ENCODE data around the gene NHS.
A peak's percentile ranks its signal among the peaks of the same experiment; 100 is the strongest.

Gene NHS

DNA sequence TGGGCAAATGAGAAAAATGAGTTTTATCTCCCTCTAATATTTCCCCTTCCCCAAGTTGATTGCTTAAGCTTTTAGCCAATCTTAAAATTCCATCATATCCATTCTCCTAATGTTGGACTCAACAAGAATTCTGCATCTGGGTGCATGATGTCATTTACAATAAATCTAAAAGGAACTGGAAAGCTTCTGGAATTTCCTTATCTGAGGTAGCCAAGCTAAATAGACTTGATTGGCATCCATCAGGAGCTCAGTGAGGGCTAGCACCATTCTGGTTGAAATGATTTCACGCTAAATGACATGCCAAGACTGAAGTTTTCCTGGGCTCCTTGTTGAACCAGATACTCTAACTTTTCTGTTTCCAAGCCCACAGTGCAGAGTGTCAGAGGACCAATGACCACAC, 252.0 kb downstream of the NHS start:
- no peak for DNase-seq

DNA sequence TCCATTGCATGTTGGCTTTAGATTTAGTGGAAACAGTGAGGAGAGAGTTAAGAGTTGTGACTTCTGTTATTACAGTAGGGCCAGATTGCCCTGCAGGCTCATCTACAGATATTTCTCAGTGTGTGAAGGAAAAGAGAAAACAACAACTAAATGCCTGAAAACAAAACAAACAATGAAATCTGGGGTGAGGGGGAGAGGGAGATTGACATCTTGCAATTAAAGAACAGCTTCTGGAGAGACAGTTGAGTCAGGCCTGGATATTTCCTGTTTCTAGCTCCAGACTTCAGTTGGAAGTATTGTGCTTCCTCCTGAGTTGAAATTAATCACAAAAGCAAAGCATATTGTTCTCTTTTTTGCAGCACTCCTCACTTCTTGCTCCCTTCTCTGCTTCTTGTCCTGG, 254.0 kb downstream of the NHS start:
- DNase-seq: no peak

DNA sequence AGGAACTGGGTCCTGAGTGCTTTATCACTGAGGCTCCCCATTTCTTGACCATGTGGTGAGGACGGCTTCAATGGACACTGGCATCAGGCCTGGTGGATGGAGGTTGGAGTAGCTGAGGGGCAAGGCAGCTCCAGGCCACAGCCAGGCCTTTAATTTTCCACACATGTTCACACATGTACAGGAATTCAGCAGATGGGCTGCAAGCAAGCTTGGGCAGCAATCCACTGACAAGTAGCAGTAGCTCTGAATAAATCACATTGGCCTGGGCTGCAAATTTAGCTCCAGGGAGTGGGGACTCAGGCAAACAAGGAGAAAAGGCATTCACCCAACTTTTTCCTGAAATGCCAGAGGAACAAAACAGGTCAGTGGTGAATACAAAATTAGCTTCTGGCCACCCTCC, 254.5 kb downstream of the NHS start:
- no peak for DNase-seq

GRCh38 chrX:17631647-17632046, 256.6 kb downstream of the NHS start:
- DNase-seq: no peak

DNA sequence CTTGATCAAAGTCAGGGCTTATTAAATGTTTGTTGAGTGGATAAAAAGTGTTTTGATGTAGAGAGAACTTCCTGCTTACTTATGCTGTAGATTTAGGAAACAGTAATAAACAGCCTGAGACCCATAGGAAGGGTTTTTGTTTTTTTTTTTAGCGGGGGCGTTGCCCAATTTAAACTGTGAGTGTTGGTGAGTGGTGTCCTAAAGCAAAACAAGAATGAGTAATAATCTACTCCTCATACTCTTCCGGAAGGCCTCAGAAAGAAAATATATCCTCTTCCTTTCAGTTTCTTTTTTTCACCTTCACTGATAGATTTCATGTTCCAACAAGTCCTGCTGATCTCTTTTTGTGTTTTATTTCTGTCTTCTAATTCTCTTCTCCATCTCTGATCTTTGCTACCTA, 257.9 kb downstream of the NHS start:
- DNase-seq: no peak

DNA sequence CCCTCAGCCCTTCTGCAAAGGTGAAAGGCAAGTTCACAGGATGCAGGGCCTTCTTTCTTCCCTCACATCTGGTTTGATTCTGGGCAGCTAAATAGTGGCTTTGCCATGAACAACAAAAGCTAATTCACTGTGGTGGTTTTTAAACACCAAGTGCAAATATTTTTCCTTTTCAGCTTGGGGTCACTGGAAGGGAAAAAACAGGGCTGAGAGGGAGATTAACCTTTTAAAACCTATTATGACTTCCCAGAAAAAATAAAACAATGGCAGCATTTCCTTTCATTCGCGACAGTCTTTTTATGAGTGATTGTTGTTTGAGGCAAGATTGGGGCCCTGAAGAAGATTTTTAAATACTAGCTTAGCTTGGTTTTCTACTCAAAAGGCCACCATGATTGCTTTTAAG, 258.5 kb downstream of the NHS start:
- DNase-seq: no peak

DNA sequence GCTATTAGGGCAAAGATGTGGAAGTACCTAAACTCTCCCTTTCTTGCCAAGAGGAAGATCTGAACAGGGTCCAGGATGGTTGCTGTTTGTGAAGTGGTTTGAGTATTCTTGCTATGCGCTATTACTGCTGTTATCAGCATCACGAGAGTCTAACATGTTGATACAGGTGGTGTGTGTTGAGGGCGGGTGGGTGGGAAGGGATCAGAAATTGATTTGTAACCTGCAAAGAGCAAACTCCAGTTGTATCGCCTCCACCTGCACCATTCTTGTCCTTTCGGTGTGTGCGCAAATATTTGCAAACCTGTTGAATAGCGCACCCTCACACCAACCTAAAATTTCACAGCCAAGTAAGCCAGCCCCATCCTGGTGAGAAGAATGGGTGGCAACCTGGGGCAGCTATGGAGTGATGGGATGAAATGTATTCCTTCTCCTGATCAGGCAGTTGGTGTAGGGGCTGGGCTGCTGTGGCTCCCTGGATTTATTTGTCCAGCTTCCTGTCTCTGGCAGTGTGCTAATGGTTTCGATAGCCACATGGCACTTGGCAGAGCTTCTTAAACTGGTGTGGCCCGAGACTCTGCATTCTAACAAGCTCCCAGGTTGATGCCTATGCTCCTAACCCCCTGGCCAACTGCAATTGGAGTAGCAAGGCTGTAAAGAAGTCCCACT, 259.7 kb downstream of the NHS start:
- no peak for DNase-seq

DNA sequence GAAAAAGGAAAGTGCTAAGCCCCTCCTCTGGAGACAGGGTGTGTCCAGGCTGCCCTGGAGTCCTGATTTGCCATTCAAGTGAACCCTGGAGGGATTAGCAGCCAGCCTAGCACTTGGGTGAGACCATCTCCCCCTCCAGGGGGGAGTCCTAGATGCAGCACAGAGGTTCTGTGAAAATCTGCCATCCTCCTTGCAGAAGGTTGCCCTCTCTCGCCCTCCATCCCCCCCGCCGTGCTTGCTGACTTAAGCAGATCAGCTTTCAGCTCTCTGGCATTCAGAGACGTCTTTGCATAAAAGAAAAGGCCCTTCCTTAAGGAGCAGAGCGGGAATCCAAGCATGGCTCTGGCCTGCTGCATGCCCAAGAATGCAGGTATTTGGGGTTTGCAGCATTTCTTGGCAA, 260.2 kb downstream of the NHS start:
- DNase-seq: peak; percentile 52

DNA sequence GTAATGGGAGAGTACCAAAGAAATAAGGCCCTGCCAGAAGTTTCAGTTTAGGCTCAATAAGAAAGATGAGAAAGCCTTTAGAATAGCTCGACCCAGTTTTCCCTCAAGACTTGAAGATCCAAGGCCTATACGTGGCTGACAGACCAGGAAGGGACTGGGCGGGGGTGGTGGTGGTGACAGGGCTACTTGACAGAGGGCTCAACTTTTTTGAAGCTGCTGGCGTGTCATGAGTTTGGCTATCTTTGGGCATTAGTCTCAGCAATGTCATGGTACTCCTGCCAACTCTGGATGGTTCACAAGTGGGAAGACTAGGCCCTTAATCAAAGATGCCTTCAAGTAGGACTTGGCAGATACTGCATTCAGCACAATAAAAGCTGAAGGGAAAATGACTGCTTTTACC, 262.2 kb downstream of the NHS start:
- DNase-seq: no peak

DNA sequence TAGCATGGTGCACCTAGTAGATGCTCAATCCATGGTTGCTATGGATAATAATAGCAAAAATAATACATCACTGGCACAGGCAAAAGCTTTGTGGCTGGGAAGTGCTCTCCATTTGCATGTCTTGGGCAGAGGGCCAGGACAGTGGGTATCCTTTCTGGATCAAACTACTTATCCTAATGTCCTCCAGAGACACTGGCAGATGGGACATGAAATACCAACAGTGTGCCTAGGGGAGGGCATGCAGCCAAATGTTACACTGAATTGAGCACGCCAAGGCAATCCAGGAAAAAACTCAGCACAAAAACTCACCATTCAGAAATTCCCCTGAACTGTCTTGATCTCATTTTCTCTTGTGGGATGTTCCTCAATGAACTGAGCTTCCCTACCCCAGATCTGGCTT, 263.7 kb downstream of the NHS start:
- no peak for DNase-seq

GRCh38 chrX:17642891-17643290, 267.9 kb downstream of the NHS start:
- DNase-seq: no peak

DNA sequence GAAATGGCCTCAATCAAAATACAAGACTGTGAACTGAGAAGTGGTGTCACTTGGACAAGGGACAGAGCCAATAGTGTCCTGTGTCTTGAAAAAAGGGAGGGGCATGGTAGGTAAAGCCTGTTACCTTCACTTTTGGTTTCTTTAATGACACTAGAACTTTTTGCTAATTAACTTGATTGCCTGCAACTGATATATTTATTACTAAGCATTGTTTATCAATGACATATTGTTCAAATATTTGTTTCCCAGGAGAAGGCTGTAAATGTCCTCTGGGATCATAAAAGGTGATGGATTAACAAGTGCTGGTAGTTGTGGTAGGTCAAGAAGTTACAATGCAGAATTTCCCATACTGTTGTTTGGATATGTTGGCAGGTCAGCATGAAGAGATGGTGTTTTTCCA, 268.5 kb downstream of the NHS start:
- DNase-seq: no peak

DNA sequence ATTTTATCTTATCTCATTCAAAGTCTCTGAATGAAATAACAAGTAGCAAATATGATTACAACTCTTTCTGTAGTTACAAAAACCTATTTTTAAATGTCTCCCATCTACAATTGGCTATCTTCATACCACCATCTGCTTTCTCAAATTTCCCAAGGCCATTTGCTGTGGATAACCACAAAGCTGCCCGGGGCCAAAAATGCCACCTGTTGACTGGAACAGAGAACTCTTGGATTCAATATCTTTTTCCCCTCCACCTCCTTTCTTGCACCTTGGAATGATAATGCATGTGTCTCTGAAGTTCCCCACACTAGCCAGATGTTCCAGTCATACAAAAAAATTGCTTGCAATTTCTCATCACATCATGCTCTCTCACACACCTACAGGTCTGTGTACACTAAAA, 269.0 kb downstream of the NHS start:
- DNase-seq: no peak

DNA sequence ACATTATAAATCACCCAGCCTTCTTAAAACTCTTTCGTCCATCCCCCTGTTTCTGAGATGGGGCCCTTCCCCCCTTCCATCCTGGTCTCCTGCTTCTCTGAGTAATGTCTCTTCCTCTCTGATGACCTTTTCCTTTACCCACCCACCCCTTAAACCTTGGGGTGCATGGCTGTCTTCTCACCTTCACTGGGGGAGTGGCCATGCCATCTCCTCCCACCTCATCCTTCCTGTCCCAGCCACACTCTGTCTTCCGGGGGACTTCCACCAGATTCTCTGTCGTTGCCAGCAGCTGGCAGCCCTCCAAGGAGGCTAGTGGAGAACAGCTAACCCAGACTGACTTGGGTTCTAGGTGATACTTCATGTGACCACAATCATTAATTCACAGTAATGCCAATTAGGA, 279.1 kb downstream of the NHS start:
- DNase-seq: no peak

DNA sequence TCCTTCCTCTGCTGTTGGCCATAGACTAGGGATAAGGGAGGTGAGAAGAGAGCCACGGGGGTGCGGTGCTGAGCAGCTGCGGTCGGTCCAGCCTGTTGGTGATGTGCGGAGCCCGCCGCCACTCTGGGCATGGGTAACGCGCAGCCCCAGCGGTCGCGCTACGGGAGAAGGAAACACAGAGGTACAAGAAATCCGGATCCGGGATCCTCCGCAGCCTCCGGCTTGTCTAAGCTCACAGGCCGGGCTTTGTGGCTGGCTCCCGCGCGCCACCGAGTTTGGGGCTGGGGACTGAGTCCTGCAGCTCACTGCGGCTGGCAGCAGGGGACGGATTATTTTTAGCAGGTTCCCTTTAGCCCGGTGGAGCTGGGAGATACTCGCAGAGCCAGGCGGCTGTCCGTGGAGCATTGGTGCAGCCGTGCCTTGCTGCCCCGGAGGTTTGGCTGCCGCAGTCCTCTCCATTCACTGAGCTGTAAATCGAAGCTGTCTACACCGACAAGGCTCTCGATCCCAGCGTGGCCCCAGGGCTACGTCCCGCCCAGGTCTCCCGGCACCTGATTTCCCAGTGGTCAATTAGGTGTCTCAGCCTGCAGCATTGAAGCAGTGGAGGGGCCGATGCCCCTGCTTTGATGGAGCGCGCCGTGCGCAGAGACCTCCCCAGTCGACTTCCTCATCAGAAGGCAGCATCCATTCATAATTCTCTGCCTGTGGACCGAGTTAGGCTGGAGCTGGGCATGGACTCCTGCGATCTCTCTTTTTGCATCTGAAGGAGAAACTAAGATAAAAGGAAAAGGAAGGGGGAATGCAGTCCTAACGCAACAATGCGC, 280.4 kb downstream of the NHS start:
- peak; percentile 4 for DNase-seq

DNA sequence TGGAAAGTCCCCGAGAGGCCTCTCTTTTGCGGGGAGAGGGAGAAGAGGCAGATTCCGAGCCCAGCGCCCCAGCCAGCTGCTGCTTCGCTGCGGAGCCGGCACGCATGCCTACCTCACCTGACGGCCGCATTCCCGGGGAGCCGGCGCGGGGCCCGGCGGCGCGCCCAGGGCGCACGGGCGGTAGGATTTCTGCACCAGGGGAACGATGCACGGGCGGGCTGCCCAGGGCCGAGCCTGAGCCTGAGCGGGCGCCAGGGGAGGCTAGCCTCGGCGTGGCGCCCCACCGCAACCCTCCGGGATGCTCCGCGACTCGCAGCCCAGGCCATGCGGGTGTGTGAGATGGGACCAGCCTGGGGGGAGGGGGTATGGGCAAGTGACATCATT, 281.0 kb downstream of the NHS start:
- no peak for DNase-seq

DNA sequence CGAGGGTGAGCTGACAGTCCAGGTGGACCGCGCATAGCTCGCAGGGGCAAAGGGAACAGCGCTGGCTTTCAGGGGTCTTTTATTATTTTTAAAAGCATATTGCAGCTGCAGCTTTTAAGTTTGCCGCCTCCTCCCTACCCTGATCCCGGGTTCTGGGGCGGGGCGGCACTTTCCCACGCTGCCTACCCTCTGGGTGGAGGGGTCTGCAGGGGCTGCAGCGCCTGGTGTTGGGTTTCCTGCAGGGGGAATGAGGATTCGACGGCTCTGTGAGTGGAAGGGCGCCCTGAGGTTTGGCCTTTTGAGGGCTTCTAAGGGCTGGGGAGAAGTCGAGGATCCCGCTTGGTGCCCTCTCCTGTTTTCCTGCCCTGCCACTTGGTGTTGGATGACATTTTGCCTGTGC, 281.6 kb downstream of the NHS start:
- DNase-seq: no peak

DNA sequence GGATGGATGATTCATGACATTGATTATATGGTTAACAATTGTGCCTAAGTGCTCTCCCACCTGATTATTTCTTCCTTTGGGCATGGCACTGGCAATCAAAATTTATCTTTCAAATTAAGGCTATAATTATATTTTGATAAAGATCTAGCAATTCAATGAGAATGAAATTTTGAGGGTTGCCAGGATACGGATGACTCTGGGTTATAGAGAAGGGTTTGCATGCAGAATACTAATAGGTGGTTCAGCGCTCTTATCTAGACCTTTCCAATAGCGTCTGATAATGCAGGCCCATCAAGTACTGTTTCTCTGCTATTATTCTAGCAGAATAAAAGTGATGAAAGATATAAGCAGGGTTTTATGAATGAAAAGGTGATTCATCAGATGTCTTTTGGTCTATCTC, 287.4 kb downstream of the NHS start:
- DNase-seq: no peak

GRCh38 chrX:17668929-17669328, 293.9 kb downstream of the NHS start:
- DNase-seq: no peak

- DNase-seq: no peak
Observed at GRCh38 chrX:17669458-17669857, 294.5 kb downstream of the NHS start.

- DNase-seq: no peak
Observed at GRCh38 chrX:17669891-17670290, 294.9 kb downstream of the NHS start.

- no peak for DNase-seq
Observed at GRCh38 chrX:17670874-17671273, 295.9 kb downstream of the NHS start.

- no peak for DNase-seq
Observed at GRCh38 chrX:17674601-17675000, 299.6 kb downstream of the NHS start.

DNA sequence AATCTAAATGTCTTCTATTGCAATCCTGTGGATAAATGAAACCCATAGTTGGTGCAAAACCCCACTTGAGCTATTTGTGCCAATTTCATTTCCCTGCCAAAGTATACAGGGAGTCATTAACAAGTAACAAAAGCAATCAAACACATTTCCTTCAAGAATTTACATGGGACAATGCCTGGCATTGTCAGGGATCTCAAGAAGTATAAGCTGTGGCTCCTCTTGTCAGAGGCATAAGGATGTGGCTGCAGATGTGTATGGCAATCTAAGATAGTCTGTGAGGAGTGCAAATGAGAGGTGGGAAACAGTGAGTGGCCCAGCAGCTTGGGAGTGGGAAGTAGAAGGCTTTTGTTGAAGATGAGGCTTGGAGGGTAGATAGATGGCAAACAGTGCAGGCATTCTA, 304.3 kb downstream of the NHS start:
- no peak for DNase-seq

DNA sequence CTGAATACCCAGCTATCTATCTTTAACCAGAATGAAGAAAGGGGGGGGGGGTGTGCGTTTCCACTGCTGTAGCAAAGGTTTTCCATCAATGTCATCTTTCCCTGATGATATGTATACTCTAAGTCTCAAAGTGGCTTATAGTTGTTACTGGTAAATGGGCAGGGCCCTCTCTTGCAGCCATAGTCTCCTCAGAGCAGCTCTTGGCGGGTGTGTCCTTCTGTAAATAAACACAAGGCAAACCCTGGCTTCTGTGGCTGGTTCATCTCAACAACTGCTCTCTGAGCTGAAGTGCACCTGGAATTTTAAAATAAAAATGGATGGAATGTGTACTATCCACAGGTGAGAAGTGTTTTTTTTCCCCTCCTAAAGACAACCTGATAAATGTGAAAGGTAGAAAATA, 304.8 kb downstream of the NHS start:
- DNase-seq: no peak

All from fibroblast of skin of scalp (primary cell).